Stomach (tissue), 4 donors: ENCODE data around the gene KLK14.

Experiments
- EP300 ChIP-seq: sonication (generic); formaldehyde crosslinking; IDR thresholded peaks from one replicate; pipeline ENCODE4 v1.6.1; 2017; ENCODE audit warnings: antibody characterized with exemption
- POLR2A ChIP-seq, 4 donors: fragments of 450-650 bp; IDR thresholded peaks; one replicate each; pipeline ENCODE4 v1.6.1; 2016; ENCODE audit warnings: antibody characterized with exemption in 4 of 4, control low read depth in 2 of 4, mild to moderate bottlenecking in 1 of 4, moderate library complexity in 1 of 4
- POLR2AphosphoS5 ChIP-seq, 3 donors: sonication (generic); formaldehyde crosslinking; IDR thresholded peaks; one replicate each; pipeline ENCODE4 v1.6.1; 2016; ENCODE audit warnings: antibody characterized with exemption in 3 of 3
- TF ChIP-seq, protein P1 (sequence below), 7 experiments: fragments of 450-650 bp in 4 of 7; fragments of 200-600 bp in 3 of 7; sonication (generic) in 3 of 7; IDR thresholded peaks; one replicate each; pipeline ENCODE4 v1.5.1; 2016 to 2019; ENCODE audit warnings: antibody characterized with exemption in 7 of 7, control low read depth in 2 of 7, mild to moderate bottlenecking in 1 of 7

DNA sequence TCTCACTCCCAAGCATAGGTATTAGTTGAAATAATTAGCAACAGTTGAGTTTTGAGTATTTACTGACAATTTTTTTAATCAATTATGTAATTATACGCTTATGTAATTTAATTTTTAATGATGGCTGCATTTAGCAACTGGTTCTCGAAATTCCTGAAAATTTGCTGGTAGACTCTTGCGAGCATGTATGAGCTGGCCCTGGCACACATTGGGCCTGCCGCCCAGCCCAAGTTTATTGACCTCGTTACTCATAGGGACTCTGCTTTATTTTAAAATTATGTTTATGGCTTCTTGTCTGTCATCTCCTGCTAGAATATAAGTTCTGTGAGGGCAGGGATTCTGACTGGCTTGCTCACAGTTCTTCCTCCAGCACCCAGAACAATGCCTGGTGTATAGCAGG lies 6.7 kb downstream of the KLK14 start:
- no peak for TF ChIP-seq EP300
- TF ChIP-seq, protein P1, sequence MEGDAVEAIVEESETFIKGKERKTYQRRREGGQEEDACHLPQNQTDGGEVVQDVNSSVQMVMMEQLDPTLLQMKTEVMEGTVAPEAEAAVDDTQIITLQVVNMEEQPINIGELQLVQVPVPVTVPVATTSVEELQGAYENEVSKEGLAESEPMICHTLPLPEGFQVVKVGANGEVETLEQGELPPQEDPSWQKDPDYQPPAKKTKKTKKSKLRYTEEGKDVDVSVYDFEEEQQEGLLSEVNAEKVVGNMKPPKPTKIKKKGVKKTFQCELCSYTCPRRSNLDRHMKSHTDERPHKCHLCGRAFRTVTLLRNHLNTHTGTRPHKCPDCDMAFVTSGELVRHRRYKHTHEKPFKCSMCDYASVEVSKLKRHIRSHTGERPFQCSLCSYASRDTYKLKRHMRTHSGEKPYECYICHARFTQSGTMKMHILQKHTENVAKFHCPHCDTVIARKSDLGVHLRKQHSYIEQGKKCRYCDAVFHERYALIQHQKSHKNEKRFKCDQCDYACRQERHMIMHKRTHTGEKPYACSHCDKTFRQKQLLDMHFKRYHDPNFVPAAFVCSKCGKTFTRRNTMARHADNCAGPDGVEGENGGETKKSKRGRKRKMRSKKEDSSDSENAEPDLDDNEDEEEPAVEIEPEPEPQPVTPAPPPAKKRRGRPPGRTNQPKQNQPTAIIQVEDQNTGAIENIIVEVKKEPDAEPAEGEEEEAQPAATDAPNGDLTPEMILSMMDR (IDR thresholded peaks at IDR 0.05), result no peak
- TF ChIP-seq POLR2A (IDR thresholded peaks at IDR 0.05), result no peak
- no peak for TF ChIP-seq POLR2AphosphoS5 (IDR thresholded peaks at IDR 0.05)
